Cerebellar nuclear complex (tissue), 1 donor: ENCODE measurements around the gene CSNK1A1L.

ENCODE experiments used
- DNase-seq, 2 experiments: peaks; one replicate each; lab custom pipeline; 2025; lab: John Stamatoyannopoulos, UW

The CSNK1A1L gene

GRCh38 chr13:37105251-37105714, at the start of gene CSNK1A1L:
Gene CSNK1A1L, minus strand, starts transcription at chr13:37105664. Its CDS starts 408 bp downstream, at chr13:37105256.
- DNase-seq = no peak

GRCh38 chr13:37149380-37149779, 43.9 kb upstream of the CSNK1A1L start:
- no peak for DNase-seq

GRCh38 chr13:37148501-37148900, 43.0 kb upstream of the CSNK1A1L start:
- no peak for DNase-seq

- DNase-seq = no peak
Observed at GRCh38 chr13:37144661-37145060, 39.2 kb upstream of the CSNK1A1L start.

GRCh38 chr13:37143911-37144310, 38.4 kb upstream of the CSNK1A1L start:
- no peak for DNase-seq

GRCh38 chr13:37142877-37143276, 37.4 kb upstream of the CSNK1A1L start:
- no peak for DNase-seq

GRCh38 chr13:37141011-37141410, 35.5 kb upstream of the CSNK1A1L start:
- no peak for DNase-seq

- no peak for DNase-seq
Observed at GRCh38 chr13:37139356-37139755, 33.9 kb upstream of the CSNK1A1L start.

- DNase-seq = no peak
Observed at GRCh38 chr13:37138926-37139325, 33.5 kb upstream of the CSNK1A1L start.

GRCh38 chr13:37138169-37138568, 32.7 kb upstream of the CSNK1A1L start:
- no peak for DNase-seq

- no peak for DNase-seq
Observed at GRCh38 chr13:37136633-37137032, 31.2 kb upstream of the CSNK1A1L start.

GRCh38 chr13:37136187-37136586, 30.7 kb upstream of the CSNK1A1L start:
- DNase-seq = no peak

GRCh38 chr13:37134411-37135041, 29.1 kb upstream of the CSNK1A1L start:
- no peak for DNase-seq

GRCh38 chr13:37132211-37132610, 26.7 kb upstream of the CSNK1A1L start:
- DNase-seq = no peak

- DNase-seq = no peak
Observed at GRCh38 chr13:37131092-37131491, 25.6 kb upstream of the CSNK1A1L start.

GRCh38 chr13:37129866-37130265, 24.4 kb upstream of the CSNK1A1L start:
- DNase-seq = no peak

GRCh38 chr13:37127691-37128241, 22.3 kb upstream of the CSNK1A1L start:
- no peak for DNase-seq

GRCh38 chr13:37123337-37123736, 17.9 kb upstream of the CSNK1A1L start:
- DNase-seq = no peak

GRCh38 chr13:37118016-37118415, 12.6 kb upstream of the CSNK1A1L start:
- no peak for DNase-seq

- no peak for DNase-seq
Observed at GRCh38 chr13:37114250-37114649, 8.8 kb upstream of the CSNK1A1L start.

- DNase-seq = no peak
Observed at GRCh38 chr13:37113534-37113933, 8.1 kb upstream of the CSNK1A1L start.

GRCh38 chr13:37109051-37109678, 3.7 kb upstream of the CSNK1A1L start:
- DNase-seq = no peak

GRCh38 chr13:37107868-37108267, 2.4 kb upstream of the CSNK1A1L start:
- DNase-seq = no peak
